NCI-H2196 (cell line): ENCODE data around the gene WWOX.

Source experiments
- DNase-seq: peaks from one replicate; lab custom pipeline; 2025; ENCODE audit not compliant: unreplicated experiment; lab: John Stamatoyannopoulos, UW

The WWOX gene

DNA sequence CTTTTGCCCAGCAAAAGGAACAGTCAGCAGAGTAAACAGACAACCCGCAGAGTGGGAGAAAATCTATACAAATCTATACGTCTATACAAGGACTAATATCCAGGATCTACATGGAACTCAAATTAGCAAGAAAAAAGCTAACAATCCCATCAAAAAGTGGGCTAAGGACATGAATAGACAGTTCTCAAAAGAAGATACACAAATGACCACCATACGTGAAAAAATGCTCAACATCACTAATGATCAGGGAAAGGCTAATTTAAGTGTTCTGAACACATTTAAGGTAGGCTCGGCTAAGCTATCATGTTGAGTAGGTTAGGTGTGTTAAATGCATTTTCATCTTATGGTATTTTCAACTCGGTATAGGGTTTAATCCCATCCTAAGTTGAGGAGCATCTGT, 598.0 kb downstream of the WWOX start:
- DNase-seq, result no peak

DNA sequence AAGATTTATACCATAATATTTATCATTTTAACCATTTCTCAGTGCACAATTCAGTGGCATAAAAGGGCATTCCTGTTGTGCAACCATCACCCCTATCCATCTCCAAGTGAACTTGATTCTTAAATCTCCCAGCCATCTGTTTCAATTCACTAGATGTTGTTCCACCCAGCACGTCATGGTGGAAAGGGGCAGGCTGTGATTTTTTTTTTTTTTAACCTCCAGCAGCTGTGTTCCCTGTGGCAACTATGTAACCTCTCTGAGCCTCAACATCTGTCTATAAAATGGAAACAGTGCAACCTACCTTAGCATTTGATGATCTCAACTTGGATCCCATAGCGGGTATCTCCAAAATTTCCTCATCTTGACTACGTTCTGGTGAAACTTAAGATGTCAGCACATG, 604.5 kb downstream of the WWOX start:
- DNase-seq, result no peak

DNA sequence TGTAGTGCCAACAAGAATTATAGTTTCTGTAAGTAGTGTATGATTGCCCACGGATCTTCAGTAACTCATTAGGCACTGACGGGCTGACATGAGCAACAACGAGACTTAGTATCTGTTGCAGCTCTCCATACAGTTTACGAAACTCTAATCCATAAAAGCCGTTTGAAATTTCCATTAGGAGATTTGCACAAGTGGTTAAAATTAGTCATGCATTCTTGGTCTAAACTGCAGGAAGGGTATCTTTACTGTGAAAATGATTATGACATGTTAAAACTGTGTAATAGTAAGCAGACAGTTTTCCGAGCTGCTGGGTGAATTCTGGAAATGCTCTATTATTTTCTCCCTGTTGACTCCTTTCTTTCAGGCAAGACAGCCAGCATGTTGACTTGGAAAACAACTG, 605.0 kb downstream of the WWOX start:
- no peak for DNase-seq

DNA sequence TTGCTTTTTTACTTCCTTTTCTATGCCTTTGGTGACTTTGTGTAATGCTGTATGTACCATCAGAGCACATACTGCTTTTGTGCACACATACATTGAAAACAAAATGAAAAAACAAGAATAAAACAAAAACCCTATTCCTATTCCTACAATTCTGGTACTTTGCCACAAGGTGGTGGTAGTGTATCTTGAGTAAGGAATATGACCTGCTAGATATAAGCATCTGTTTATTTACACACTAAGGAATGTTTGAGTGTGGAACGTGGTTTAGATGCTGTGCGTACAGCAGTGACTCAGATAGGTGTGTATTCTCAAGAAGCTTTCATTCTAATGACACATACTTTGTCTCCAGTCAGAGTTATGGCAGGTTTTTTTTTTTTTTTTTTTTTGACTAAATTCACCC, 606.2 kb downstream of the WWOX start:
- DNase-seq, result no peak

DNA sequence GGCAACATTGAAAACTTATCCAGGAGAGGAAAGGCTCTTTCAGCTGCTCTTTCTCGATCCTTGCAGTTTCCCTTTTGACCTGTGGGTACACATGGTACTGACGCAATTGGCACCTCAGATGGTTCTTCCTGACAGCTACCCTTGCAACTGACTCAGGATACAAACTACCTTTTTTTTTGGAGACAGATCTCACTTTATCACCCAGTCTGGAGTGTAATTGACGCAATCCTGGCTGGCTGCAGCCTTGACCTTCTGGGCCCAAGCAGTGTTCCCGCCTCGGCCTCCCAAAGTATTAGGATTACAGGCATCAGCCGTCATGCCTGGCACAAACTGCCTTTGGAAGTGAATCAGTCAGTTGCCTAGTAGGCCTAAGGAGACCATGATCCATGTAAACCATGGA, 607.2 kb downstream of the WWOX start:
- no peak for DNase-seq

DNA sequence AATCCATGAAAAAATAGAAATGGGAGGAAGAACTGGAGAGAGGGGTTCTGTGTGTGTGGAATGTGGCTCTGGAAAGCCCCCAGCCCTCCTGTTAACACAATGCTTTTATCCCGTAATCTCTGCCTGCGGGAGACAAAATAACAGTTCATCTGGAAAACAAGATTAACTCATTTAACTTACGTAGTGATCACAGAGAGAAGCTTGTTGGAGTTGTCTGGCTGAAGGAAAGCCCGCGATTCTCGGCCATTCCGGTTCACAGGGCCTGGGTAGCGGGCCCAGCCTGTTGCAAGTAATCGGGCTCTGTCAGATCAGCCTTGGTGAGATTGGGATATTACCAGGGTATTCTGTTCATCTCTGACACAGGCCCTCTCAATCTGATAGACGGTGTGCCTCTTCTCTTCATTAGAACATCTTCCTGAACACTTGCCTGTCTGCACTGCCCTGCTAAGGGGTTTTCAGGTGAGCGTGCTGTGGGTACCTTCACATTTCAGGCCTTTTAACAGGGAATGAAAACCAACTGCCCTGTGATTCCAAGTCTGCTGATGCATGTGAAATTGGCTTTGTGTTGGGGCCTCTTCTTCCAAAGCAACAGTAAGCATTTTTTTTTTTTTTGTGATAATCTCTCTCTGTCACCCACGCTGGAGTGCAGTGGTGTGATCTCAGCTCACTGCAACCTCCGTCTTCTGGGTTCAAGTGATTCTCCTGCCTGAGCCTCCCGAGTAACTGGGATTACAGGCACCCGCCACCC, 609.9 kb downstream of the WWOX start:
- DNase-seq, result no peak

DNA sequence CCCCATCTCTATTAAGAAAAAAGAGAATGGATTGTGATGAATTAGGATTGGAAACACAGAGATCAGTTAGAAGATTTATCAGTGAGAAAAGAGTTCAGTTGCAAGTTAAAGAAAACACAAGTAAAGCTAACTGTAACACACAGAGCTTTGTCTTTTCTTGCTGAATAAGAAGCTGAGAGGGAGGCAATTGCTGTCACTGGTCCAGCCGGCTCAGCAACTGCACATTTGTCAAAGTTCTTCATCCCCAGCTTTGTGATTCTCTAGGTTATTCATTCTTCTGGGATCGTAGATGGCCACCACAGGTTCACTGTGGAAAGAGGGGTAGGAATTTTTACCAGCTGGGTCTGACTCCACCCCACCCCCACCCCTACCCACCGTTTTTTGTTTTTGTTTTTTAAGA, 615.7 kb downstream of the WWOX start:
- DNase-seq, result no peak

DNA sequence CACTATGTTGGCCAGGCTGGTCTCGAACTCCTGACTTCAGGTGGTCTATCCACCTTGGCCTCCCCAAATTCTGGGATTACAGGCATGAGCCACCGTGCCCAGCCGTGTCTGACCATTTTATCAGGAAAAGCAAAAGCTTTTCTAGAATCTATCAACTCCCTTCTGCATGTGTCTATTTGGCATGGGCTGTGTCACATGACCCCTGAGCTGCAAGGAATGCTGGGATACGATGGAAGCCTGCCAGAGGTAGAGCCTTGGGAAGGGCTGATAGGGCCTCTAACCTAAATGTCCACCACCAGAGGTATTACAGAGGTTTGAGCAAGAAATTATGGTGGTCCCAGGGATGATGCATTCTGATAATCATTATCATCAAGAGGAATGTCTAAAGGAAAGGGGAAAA, 616.2 kb downstream of the WWOX start:
- DNase-seq, result no peak

DNA sequence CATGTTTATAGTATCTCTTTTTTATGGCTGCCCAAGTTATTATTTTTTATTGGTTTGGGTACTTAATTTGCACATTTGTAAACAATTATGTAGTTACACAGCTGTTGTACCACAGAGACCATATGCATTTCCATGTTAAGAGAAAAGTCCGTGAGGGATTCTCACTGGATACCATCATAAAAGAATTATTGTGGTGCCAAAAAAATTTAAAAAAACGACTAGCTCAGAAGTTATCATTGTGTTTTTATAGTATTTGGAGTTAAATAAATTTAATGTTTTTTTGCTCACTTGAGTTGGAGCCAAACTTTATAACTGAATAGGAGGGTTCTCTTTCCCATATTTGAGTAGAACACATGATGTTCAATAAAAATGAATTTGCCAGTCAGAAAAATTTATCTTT, 618.7 kb downstream of the WWOX start:
- no peak for DNase-seq

DNA sequence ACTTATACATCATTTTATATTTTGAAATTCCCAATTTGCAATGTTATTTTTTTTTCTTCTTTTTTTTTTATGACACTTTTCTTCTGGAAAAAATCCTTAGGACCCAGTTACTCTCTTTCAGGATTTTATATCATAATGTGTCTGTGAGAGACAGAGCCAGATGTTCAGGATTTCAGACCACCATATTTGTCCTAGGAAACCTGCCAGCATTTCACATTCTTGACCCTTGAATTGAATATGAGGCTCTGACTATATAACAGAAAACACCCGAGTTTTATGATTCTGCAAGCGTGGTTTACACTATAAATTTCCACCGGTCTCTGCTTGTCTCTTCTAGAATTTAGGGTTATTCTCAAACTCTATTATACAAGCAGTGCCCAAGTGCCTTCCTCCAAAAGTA, 621.0 kb downstream of the WWOX start:
- no peak for DNase-seq

DNA sequence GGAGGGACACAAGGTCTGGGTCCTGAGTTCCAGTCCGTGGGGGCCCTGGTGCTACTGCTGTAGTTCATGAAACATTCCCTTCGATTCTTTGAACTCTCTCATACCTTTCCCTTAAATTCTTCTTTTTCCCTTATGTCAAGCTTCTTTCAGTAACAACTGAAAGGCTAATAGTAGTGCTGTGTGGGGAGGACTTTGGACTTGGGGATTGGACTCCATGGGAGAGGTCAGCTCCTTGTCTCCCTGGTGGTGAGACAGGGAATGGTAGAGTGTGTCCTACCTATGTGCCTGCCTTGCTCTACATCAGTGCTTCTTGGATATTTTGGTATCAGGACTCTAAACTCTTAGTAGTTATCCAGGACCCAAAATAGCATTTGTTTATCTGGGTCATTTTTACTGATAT, 628.1 kb downstream of the WWOX start:
- DNase-seq, result no peak

DNA sequence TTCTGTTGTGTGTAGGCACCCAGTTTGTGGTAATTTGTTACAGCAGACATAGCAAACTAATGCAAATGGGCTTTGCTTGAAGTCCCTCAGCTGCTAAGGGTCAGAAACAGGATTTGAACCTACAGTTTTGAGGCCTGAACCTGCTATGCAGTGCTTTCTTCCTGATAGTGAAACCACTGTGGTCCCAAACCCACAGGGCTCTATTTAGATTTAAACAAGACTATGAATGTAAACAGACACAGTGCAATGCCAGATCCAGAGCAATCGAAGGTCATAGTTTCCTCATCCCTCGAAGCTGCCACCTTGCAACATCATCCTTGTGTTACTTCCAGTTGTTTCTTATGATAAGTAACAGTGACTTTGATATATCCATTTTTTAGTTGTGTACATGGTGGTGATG, 630.2 kb downstream of the WWOX start:
- no peak for DNase-seq

DNA sequence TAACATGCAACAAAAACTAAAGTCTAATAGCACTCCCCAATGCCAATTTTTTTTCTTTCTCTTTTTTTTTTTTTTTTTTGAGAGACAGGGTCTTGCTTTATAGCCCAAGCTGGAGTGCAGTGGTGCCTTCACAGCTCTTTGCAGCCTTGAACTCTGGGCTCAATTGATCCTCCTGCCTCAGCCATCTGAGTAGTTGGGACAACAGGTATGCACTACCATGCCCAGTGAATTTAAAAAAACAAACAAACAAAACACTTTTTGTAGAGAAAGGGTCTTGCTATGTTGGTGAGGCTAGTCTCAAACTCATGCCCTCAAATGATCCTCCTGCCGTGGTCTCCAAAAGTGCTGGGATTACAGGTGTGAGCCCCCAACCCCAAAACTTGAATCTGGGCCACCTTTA, 632.3 kb downstream of the WWOX start:
- DNase-seq, result no peak

DNA sequence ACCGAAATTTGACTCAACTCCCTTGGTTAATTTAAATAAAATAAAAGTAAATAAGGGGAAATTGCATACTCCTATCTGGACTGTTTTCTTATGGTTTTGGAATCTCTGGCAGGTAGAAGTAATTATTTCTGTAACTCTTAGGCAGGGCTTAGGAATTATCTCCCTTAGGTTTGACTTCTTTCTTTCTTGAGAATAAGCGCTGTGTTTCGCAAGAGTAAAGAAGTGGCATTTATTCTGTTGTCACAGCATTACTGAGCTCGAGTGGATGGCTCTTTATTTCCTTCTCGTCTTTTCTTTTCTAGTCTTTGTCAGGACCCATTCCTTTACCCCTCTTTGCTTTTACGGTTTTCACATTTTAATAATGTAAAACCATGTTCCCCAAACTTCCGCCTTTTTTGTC, 633.2 kb downstream of the WWOX start:
- DNase-seq, result no peak

DNA sequence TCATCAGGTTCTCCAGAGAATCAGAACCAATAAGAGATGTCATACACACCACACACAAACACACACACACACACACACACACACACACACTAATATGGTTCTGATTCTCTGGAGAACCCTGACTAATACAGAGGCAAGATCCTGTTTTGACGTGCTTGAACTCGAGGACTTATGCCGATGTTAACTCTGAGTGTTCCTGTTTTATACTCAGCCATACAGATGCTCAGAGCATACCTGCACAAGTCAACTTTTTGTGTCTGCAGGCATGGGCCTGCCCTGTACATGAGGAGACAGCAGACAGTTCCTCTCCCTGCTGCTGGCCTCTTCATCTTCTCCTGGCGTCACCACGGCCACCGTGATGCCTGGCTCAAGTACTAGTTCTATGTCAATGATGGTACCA, 635.9 kb downstream of the WWOX start:
- DNase-seq, result no peak

DNA sequence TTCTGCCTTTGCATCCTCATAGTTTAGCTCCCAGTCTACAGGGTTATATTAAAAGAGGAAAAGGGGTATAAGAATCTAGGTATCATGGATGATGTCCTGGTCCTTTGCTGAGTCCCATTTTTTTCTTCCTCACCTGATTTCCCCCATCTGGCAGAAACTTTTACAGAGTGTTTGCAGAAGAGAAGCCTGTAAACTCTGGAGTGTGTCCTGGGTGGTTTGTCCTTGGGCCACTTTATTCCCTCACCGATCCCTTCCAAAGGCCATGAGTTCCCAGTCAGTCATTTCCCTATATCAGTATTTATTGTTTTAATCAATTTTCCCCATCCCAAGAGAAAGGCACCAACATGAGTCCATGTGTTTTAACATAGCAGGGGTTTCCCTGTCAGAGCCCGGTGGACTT, 638.2 kb downstream of the WWOX start:
- no peak for DNase-seq

DNA sequence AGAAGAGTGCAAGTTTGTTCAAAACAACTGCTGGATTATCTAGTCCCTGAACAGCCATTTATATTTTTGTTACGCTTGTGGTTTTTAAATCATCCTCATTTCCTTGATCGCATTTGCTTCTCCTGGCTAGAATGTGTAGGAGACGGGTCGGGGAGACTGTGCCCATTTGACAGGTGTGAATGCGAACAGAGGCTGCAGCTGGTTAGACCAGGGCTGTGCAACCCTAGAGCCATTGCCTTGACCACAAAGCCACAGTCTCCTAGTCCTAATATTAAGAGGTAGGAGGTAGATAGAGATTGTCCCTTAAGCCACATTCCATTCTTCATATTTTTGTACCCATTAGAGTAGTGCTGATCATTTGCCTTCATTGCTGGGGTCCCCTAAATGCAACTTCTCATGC, 639.1 kb downstream of the WWOX start:
- DNase-seq, result no peak

DNA sequence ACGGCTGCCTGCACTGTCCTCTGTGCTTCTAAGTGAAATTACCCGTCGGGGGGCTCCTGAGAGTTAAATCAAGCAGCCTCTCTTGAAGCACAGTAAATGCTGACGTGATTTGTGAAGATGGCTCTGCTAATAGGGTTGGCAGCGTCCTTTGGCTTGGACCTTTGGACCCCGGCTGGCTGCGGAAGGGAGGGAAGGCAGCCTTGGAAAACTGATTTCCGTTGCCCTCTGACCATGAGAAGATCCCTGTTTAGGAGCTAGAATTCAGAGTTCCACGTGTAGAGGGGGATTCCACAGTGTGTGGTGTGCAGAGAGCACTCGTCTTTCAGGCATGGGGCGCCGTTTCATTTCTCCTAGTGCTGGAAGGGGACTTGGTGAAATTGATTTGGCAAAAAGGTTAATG, 640.8 kb downstream of the WWOX start:
- DNase-seq, result no peak

DNA sequence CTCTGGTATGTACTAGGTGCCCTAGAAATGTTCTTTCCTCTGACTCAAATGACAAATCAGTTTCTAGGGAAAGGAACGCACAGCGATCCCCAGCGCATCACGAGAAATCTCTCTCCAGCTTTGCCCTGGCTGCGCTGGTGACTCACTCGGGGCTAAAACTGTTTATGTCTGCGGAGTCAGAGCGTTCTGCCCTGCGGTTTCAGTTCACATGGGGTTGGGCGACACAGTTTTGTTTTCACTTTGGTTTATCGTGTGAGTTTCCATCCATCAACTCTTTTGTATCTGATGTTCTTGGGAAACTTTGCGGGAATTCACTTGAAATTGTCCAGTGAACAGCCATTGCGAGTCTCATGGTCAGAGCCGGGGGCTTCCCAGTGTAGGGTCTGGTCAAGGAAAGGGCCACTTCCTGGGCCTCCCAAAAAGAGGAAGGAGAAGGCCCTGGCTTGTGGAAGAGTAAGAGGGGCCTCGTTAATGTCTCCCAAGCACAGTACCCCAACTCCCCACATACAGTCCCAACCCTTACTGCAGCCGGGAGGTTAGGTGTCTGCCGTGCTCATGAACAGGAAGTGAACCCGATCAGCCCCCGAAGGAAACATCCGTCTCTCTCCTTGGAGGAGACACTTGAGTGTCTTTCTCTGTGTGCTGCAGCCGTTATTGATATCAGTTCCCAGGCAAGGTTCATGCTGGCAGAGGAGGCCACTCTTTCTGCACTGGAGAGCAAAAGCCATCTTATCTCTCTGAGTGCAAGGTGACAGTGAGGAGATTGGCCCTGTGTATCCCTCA, 643.2 kb downstream of the WWOX start:
- DNase-seq, result no peak

DNA sequence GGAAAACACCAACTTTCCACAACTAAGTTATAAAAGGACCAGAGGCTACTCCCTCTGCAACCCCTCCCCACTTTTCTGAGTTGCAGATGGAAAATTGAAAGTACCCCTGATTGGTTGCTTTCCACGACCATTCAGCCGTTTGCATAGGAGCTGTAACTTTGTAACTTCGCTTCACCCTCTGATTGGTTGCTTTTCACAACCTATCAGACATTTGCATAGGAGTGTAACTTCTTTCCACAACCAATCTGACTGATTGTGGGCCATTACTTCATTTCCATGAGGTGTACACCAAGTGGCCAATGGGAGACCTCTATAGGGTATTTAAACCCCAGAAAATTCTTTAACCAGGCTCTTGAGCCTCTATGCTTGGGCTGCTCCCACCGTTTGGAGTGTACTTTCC, 644.1 kb downstream of the WWOX start:
- DNase-seq, result no peak

DNA sequence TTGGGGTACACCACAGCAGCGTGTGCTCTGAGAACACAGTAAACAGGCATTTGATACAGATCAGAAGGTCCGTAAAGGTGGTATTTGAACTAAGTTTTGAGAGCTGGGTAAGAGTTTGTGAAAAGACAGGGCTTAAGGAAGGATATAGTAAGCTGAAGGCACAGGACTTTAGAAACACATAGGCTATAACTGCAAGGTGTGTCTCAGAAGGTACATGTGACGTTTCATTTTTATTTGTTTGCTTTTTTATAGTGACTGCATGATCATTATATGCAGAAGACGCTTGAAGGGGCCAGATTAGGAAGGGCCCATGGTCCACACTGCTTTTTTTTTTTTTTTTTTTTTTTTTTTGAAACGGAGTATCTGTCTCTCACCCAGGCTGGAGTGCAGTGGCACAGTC, 644.6 kb downstream of the WWOX start:
- DNase-seq, result no peak

DNA sequence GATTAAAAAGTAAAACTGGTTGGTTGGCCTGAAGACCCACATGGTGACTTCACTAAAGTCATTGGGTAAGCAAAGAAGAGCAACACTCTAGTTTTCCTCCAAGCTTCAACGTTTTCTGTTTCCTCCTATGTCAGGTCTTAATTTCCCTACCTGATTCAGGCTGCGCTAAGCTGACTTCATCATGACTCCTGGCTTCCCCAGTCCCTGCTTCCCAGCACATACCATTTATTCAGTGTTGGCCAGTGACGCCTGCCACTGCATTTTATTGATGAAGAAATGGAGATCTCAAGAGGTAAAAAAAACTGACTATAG, 645.3 kb downstream of the WWOX start:
- DNase-seq, result no peak
